Activated T-cell treated with anti-CD3 and anti-CD28 coated beads, Interleukin-2, amount 50 U/mL, for 24 hours (primary cell): Measurements from ENCODE around the gene MASP2.
A peak's percentile ranks its signal among the peaks of the same experiment; 100 is the strongest.
"Not testable (repeated sequence)": the region's sequence is repeated elsewhere in the genome, so short reads cannot be mapped to it uniquely, and the experiment has no call there.

Experiments used
- DNase-seq: peaks from one replicate; pipeline ENCODE4 v3.0.0-alpha.2; 2020
- H3K27ac Mint-ChIP-seq: 2 replicates; pipeline ENCODE4 v1.8.0; 2020; ENCODE audit warnings: mild to moderate bottlenecking, mixed read lengths
- H3K27me3 Mint-ChIP-seq: 2 replicates; pipeline ENCODE4 v1.8.0; 2020; ENCODE audit warnings: mixed read lengths
- H3K36me3 Mint-ChIP-seq: 2 replicates; pipeline ENCODE4 v1.8.0; 2020; ENCODE audit warnings: low read depth, mixed read lengths
- H3K4me1 Mint-ChIP-seq: 2 replicates; pipeline ENCODE4 v1.8.0; 2020; ENCODE audit warnings: low read depth, mixed read lengths
- H3K4me3 Mint-ChIP-seq: 2 replicates; pipeline ENCODE4 v1.8.0; 2020; ENCODE audit warnings: mild to moderate bottlenecking, moderate library complexity, mixed read lengths
- H3K9me3 Mint-ChIP-seq: 2 replicates; pipeline ENCODE4 v1.8.0; 2020; ENCODE audit warnings: mixed read lengths

Gene MASP2

GRCh38 chr1:11031624-11032262 is 15.3 kb downstream of the MASP2 start:
- Mint-ChIP-seq H3K36me3 (peaks cover 31% of the 10 kb centered on the region), H3K27ac (peak overlapping the region; percentile 40), H3K4me3 (no peak overlapping the region), H3K27me3 (no peaks in the 10 kb centered on the region), H3K4me1 (peaks cover 2% of the 10 kb centered on the region), H3K9me3 (no peaks in the 10 kb centered on the region)
- DNase-seq = no peak

GRCh38 chr1:11030865-11031264 is 16.2 kb downstream of the MASP2 start:
- Mint-ChIP-seq H3K4me1 (peaks cover 5% of the 10 kb centered on the region), H3K27me3 (no peaks in the 10 kb centered on the region), H3K27ac (no peak overlapping the region), H3K4me3 (no peak overlapping the region), H3K9me3 (no peaks in the 10 kb centered on the region), H3K36me3 (peaks cover 40% of the 10 kb centered on the region)
- DNase-seq = no peak

GRCh38 chr1:11028018-11028417 is 19.0 kb downstream of the MASP2 start:
- H3K36me3 Mint-ChIP-seq = peaks cover 69% of the 10 kb centered on the region
- no peaks in the 10 kb centered on the region for H3K27me3 Mint-ChIP-seq
- H3K9me3 Mint-ChIP-seq = no peaks in the 10 kb centered on the region
- no peak overlapping the region for H3K4me3 Mint-ChIP-seq
- DNase-seq = no peak
- H3K4me1 Mint-ChIP-seq = peaks cover 30% of the 10 kb centered on the region
- H3K27ac Mint-ChIP-seq = no peak overlapping the region

GRCh38 chr1:11027316-11027715 is 19.7 kb downstream of the MASP2 start:
- Mint-ChIP-seq H3K9me3 (no peaks in the 10 kb centered on the region), H3K36me3 (peaks cover 76% of the 10 kb centered on the region), H3K4me3 (no peak overlapping the region), H3K4me1 (peaks cover 32% of the 10 kb centered on the region), H3K27ac (no peak overlapping the region), H3K27me3 (no peaks in the 10 kb centered on the region)
- DNase-seq = no peak

- no peak overlapping the region for H3K4me3 Mint-ChIP-seq
- peaks cover 80% of the 10 kb centered on the region for H3K36me3 Mint-ChIP-seq
- peak overlapping the region; percentile 62 for H3K27ac Mint-ChIP-seq
- H3K27me3 Mint-ChIP-seq = no peaks in the 10 kb centered on the region
- DNase-seq = no peak
- H3K9me3 Mint-ChIP-seq = no peaks in the 10 kb centered on the region
- H3K4me1 Mint-ChIP-seq = peaks cover 36% of the 10 kb centered on the region
These were observed 20.1 kb downstream of the MASP2 start for GRCh38 chr1:11026903-11027302.

GRCh38 chr1:11026052-11026451 is 21.0 kb downstream of the MASP2 start:
- H3K36me3 Mint-ChIP-seq = peaks cover 88% of the 10 kb centered on the region
- H3K9me3 Mint-ChIP-seq = no peaks in the 10 kb centered on the region
- H3K27ac Mint-ChIP-seq = peak overlapping the region; percentile 62
- no peaks in the 10 kb centered on the region for H3K27me3 Mint-ChIP-seq
- peaks cover 37% of the 10 kb centered on the region for H3K4me1 Mint-ChIP-seq
- H3K4me3 Mint-ChIP-seq = no peak overlapping the region
- no peak for DNase-seq

GRCh38 chr1:11025618-11026017 is 21.4 kb downstream of the MASP2 start:
- no peak for DNase-seq
- no peaks in the 10 kb centered on the region for H3K27me3 Mint-ChIP-seq
- no peaks in the 10 kb centered on the region for H3K9me3 Mint-ChIP-seq
- peaks cover 92% of the 10 kb centered on the region for H3K36me3 Mint-ChIP-seq
- peak overlapping the region; percentile 62 for H3K27ac Mint-ChIP-seq
- peaks cover 37% of the 10 kb centered on the region for H3K4me1 Mint-ChIP-seq
- no peak overlapping the region for H3K4me3 Mint-ChIP-seq

- no peak for DNase-seq
- peak overlapping the region; percentile 72 for H3K27ac Mint-ChIP-seq
- no peak overlapping the region for H3K4me3 Mint-ChIP-seq
- H3K27me3 Mint-ChIP-seq = no peaks in the 10 kb centered on the region
- no peaks in the 10 kb centered on the region for H3K9me3 Mint-ChIP-seq
- H3K36me3 Mint-ChIP-seq = peaks cover 92% of the 10 kb centered on the region
- H3K4me1 Mint-ChIP-seq = peaks cover 40% of the 10 kb centered on the region
These were observed 22.2 kb downstream of the MASP2 start for GRCh38 chr1:11024874-11025203.

GRCh38 chr1:11024154-11024873 is 22.7 kb downstream of the MASP2 start:
- no peaks in the 10 kb centered on the region for H3K9me3 Mint-ChIP-seq
- H3K4me1 Mint-ChIP-seq = peaks cover 40% of the 10 kb centered on the region
- no peak overlapping the region for H3K4me3 Mint-ChIP-seq
- H3K27me3 Mint-ChIP-seq = no peaks in the 10 kb centered on the region
- H3K27ac Mint-ChIP-seq = peak overlapping the region; percentile 72
- H3K36me3 Mint-ChIP-seq = peaks cover 93% of the 10 kb centered on the region
- DNase-seq = no peak

GRCh38 chr1:11023201-11023600 is 23.8 kb downstream of the MASP2 start:
- no peaks in the 10 kb centered on the region for H3K27me3 Mint-ChIP-seq
- H3K4me3 Mint-ChIP-seq = no peak overlapping the region
- no peak for DNase-seq
- H3K9me3 Mint-ChIP-seq = no peaks in the 10 kb centered on the region
- peaks cover 45% of the 10 kb centered on the region for H3K4me1 Mint-ChIP-seq
- H3K36me3 Mint-ChIP-seq = peaks cover 100% of the 10 kb centered on the region
- H3K27ac Mint-ChIP-seq = peak overlapping the region; percentile 57

- Mint-ChIP-seq H3K4me1 (peaks cover 50% of the 10 kb centered on the region), H3K4me3 (no peak overlapping the region), H3K36me3 (peaks cover 93% of the 10 kb centered on the region), H3K27me3 (no peaks in the 10 kb centered on the region), H3K27ac (peak overlapping the region; percentile 33), H3K9me3 (no peaks in the 10 kb centered on the region)
- no peak for DNase-seq
These were observed 27.1 kb downstream of the MASP2 start for GRCh38 chr1:11019971-11020370.

GRCh38 chr1:11019358-11019757 is 27.7 kb downstream of the MASP2 start:
- Mint-ChIP-seq H3K36me3 (peaks cover 93% of the 10 kb centered on the region), H3K27ac (peak overlapping the region; percentile 26), H3K4me1 (peaks cover 50% of the 10 kb centered on the region)
- not testable (repeated sequence) for DNase-seq, H3K9me3 Mint-ChIP-seq, H3K27me3 Mint-ChIP-seq, H3K4me3 Mint-ChIP-seq

- H3K4me1 Mint-ChIP-seq = peaks cover 32% of the 10 kb centered on the region
These were observed 33.9 kb downstream of the MASP2 start for GRCh38 chr1:11013160-11013531.

GRCh38 chr1:11012260-11013159 is 34.5 kb downstream of the MASP2 start, which contains the start of gene TARDBP:
Gene TARDBP (plus strand): TSS chr1:11012654. CDS start chr1:11013728, 1,074 bp downstream.
- no peaks in the 10 kb centered on the region for H3K27me3 Mint-ChIP-seq

More at GRCh38 chr1:11013160-11013531, 33.9 kb downstream of the MASP2 start:
- Mint-ChIP-seq H3K36me3 (peaks cover 47% of the 10 kb centered on the region), H3K27ac (peak overlapping the region; percentile 100), H3K27me3 (no peaks in the 10 kb centered on the region), H3K4me3 (peak overlapping the region; percentile 86), H3K9me3 (no peaks in the 10 kb centered on the region)
- DNase-seq = no peak

More at GRCh38 chr1:11012260-11013159, 34.5 kb downstream of the MASP2 start, which contains the start of gene TARDBP:
- Mint-ChIP-seq H3K9me3 (no peaks in the 10 kb centered on the region), H3K27ac (peak within 1 kb of the TSS; percentile 100), H3K4me3 (peak within 1 kb of the TSS; percentile 86), H3K4me1 (peaks cover 31% of the 10 kb centered on the region), H3K36me3 (peaks cover 43% of the 10 kb centered on the region)
- DNase-seq = peak; percentile 96
